Kidney (tissue), 14 donors: ENCODE measurements around the gene SBK3. TPM values are rescaled to one million over a fixed set of nuclear protein-coding genes. Genes with fewer than 3 reads are reported as not detected.

Experiments used
- DNase-seq, 5 donors: peaks; one replicate each; pipeline ENCODE4 v3.0.0-alpha.2; 2013 to 2020
- FAIRE-seq: peaks from 2 replicates; lab custom pipeline; 2012; peaks lifted over from hg19 to GRCh38; lab: Jason Lieb, UNC
- H3K27ac ChIP-seq, 2 donors: one replicate each; pipeline ENCODE4 v1.7.0; 2013; ENCODE audit warnings: low read depth in 2 of 2, low read length in 2 of 2, inconsistent platforms in 1 of 2
- H3K27me3 ChIP-seq: one replicate; pipeline ENCODE4 v1.7.1; 2013; ENCODE audit warnings: low read length, inconsistent platforms; ENCODE audit not compliant: control insufficient read depth, insufficient read depth
- H3K36me3 ChIP-seq, 3 donors: one replicate each; pipeline versions ENCODE4 v1.7.0 to v1.7.1; 2013; ENCODE audit warnings: low read length in 3 of 3, control low read depth in 1 of 3, inconsistent platforms in 1 of 3; ENCODE audit not compliant: insufficient read depth in 3 of 3, control insufficient read depth in 2 of 3
- H3K4me1 ChIP-seq, 3 donors: one replicate each; pipeline versions ENCODE4 v1.7.0 to v1.7.1; 2013; ENCODE audit warnings: low read length in 3 of 3, inconsistent platforms in 1 of 3, low read depth in 1 of 3; ENCODE audit not compliant: control insufficient read depth in 2 of 3, insufficient read depth in 2 of 3
- H3K4me3 ChIP-seq, 3 donors: one replicate each; pipeline versions ENCODE4 v1.7.0 to v1.8.1; 2013; ENCODE audit warnings: low read length in 3 of 3, control low read depth in 1 of 3, inconsistent platforms in 1 of 3
- H3K9ac ChIP-seq, 3 donors: one replicate each; pipeline versions ENCODE4 v1.7.0 to v1.7.1; 2013; ENCODE audit warnings: low read length in 3 of 3, control low read depth in 1 of 3, inconsistent platforms in 1 of 3
- H3K9me3 ChIP-seq, 3 donors: one replicate each; pipeline versions ENCODE4 v1.7.0 to v1.7.1; 2013; ENCODE audit warnings: low read length in 3 of 3, control low read depth in 1 of 3, inconsistent platforms in 1 of 3; ENCODE audit not compliant: control insufficient read depth in 2 of 3, insufficient read depth in 1 of 3
- intact Hi-C: fragments of 100-400 bp; cut with DNase I; formaldehyde crosslinking; loops from one replicate; pipeline ENCODE4 v1.11.1; 2022
- polyA plus RNA-seq: library from polyadenylated mRNA; stranded (reverse); fragments of 350-450 nt; fragmentation: Illumina TruSeq; extraction: RNeasy Lipid Tissue Mini Kit (QIAGEN cat#74804); gene quantifications from one replicate; pipeline ENCODE4 v1.2.3, GENCODE V29; 2014; ENCODE audit warnings: low read depth, low replicate concordance; ENCODE audit not compliant: insufficient read depth
- total RNA-seq: library from RNA; stranded (reverse); fragmentation: NEBNext Ultra II Directional; extraction: Animal tissue kit (Norgen Biotek cat#: 25700); gene quantifications from one replicate; pipeline ENCODE4 v1.2.1, GENCODE V29; 2021
- TF ChIP-seq, protein P1 (sequence below): IDR thresholded peaks from 3 replicates; pipeline ENCODE4 v1.5.1; 2012; ENCODE audit warnings: mild to moderate bottlenecking, moderate library complexity, borderline replicate concordance; ENCODE audit not compliant: insufficient read depth; ENCODE audit errors: extremely low read depth
- donor health status: control.
- donor health status: control.
- donor health status: control.
- donor health status: control.
- donor health status: control.
- donor health status: DM: yes; HTN: yes; CAD: no.
- donor health status: Normal renal cell carcinoma (clear cell type).

The SBK3 gene
- total and polyA plus RNA-seq, 2 donors from 2014 or later, result 0.66 TPM; not detected in 1

DNA sequence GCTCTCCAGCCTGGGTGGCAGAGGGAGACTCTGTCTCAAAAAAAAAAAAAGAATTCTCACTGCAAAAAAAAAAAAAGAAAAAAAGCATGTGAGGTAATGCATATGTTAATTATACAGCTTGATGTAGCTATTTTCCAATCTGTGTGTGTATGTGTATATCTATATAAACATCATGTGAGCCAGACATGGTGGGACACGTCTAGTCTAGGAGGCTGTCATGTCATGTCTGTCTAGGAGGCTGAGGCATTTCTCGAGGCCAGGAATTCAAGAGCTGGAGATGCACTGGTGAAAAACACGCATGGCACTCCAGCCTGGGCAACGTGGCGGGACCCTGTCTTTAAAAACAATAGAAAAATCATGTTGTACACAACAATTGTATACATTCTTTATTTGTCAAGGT is 6.9 kb upstream of the SBK3 start:
- TF ChIP-seq, protein P1, sequence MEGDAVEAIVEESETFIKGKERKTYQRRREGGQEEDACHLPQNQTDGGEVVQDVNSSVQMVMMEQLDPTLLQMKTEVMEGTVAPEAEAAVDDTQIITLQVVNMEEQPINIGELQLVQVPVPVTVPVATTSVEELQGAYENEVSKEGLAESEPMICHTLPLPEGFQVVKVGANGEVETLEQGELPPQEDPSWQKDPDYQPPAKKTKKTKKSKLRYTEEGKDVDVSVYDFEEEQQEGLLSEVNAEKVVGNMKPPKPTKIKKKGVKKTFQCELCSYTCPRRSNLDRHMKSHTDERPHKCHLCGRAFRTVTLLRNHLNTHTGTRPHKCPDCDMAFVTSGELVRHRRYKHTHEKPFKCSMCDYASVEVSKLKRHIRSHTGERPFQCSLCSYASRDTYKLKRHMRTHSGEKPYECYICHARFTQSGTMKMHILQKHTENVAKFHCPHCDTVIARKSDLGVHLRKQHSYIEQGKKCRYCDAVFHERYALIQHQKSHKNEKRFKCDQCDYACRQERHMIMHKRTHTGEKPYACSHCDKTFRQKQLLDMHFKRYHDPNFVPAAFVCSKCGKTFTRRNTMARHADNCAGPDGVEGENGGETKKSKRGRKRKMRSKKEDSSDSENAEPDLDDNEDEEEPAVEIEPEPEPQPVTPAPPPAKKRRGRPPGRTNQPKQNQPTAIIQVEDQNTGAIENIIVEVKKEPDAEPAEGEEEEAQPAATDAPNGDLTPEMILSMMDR, result no peak
- FAIRE-seq, result no peak
- H3K9ac ChIP-seq, result no peak overlapping the region
- H3K4me3 ChIP-seq, result no peak overlapping the region
- DNase-seq, result no peak
- intact Hi-C loops, result no loop called here
- no peaks in the 10 kb centered on the region for H3K9me3 ChIP-seq
- no peaks in the 10 kb centered on the region for H3K36me3 ChIP-seq
- H3K27me3 ChIP-seq, result no peaks in the 10 kb centered on the region
- no peaks in the 10 kb centered on the region for H3K4me1 ChIP-seq
- no peak overlapping the region for H3K27ac ChIP-seq

DNA sequence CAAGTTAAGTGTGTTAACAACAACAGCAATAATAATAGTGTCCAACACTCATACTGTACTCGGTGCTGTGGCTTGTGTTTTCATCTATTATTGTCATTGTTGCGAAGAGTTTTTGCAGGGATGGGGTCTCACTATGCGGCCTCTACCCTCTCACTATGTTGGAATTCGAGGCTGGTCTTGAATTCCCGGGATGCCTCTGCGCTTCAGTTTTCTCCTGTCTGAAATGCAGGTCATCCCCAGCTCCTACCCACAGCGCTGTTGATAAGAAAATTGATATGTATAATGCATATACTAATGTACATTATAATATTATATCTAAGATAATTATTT is 4.9 kb upstream of the SBK3 start:
- Histone ChIP-seq H3K36me3 (no peaks in the 10 kb centered on the region), H3K4me3 (no peak overlapping the region), H3K9me3 (no peaks in the 10 kb centered on the region), H3K27ac (no peak overlapping the region), H3K27me3 (no peaks in the 10 kb centered on the region), H3K9ac (no peak overlapping the region), H3K4me1 (peaks cover 0 to 2% (median 0%) of the 10 kb centered on the region in 3 donors)
- TF ChIP-seq, protein P1, result no peak
- DNase-seq (no peak), FAIRE-seq (no peak)
- intact Hi-C loops, result no loop called here

DNA sequence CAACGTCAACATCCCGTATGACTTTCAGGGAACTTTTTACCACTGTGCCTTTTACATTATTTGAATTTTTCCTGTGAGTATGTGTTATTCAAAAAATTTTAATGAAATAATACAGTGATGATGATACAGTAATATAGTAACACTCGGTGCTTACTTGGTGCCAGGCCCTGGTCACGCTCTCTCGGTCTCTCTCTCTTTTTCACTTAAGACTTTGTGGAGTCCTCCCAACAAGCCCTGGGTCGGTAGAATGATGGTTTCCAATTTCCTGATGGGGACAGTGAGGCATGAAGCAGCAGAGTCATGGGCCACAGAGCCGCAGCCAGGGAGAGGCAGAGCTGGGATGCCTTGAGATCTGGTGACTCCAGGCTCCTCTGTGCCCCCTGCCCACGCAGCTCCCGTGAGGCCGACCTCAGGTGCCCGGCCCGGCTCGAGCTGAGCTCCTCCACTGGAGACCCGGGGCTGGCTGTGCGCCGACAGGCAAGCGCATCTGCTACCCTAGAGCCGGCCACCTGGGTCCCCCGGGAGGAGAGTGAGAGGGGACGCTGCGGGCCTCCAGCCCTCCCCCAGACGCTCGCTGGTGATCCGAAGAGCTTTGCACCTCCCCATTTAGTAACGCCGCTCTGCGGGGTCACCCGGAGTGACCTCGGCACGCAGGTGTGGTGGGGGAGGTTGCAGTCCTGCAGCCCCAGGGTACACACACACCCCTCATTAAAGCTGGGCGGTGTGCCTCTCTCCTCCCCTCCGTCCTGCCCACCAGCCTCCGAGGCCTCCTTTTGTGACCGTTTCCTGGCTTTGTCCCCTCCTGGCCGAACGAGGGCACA is 4.4 kb upstream of the SBK3 start:
- H3K27ac ChIP-seq, result no peak overlapping the region
- H3K4me3 ChIP-seq, result no peak overlapping the region
- H3K4me1 ChIP-seq, result peaks cover 0 to 2% (median 0%) of the 10 kb centered on the region in 3 donors
- no peak overlapping the region for H3K9ac ChIP-seq
- H3K27me3 ChIP-seq, result no peaks in the 10 kb centered on the region
- intact Hi-C loops, result no loop called here
- no peaks in the 10 kb centered on the region for H3K36me3 ChIP-seq
- TF ChIP-seq, protein P1, result no peak
- DNase-seq (peak in 4 of 5 donors; percentile 90 to 96 (median 94)), FAIRE-seq (no peak)
- H3K9me3 ChIP-seq, result no peaks in the 10 kb centered on the region
